Upper lobe of left lung (tissue), 4 donors: ENCODE data around the gene MAP1B.

Experiments used
- CTCF ChIP-seq, 6 experiments: fragments of 450-650 bp in 4 of 6; fragments of 200-600 bp in 2 of 6; sonication (generic) in 2 of 6; IDR thresholded peaks; one replicate each; pipeline ENCODE4 v1.5.1; 2016 to 2019; ENCODE audit warnings: antibody characterized with exemption in 6 of 6
- EP300 ChIP-seq, 4 donors: sonication (generic); formaldehyde crosslinking; IDR thresholded peaks; one replicate each; pipeline ENCODE4 v1.5.1; 2017; ENCODE audit warnings: antibody characterized with exemption in 4 of 4, control low read depth in 2 of 4

- TF ChIP-seq CTCF (IDR thresholded peaks at IDR 0.05) = no peak
- TF ChIP-seq EP300 (IDR thresholded peaks at IDR 0.05) = no peak
Observed at GRCh38 chr5:72221541-72221940, 114.3 kb downstream of the MAP1B start.
